Stimulated activated CD8-positive, alpha-beta memory T cell treated with anti-CD3 and anti-CD28 coated beads, Interleukin-2, amount 100 ng/mL, for 1 hour (primary cell): ENCODE results near the gene RELL1.

Experiments used
- DNase-seq, 2 donors: peaks; one replicate each; pipeline ENCODE4 v3.0.0-alpha.2; 2020; ENCODE audit warnings: low read depth in 2 of 2

Gene RELL1

DNA sequence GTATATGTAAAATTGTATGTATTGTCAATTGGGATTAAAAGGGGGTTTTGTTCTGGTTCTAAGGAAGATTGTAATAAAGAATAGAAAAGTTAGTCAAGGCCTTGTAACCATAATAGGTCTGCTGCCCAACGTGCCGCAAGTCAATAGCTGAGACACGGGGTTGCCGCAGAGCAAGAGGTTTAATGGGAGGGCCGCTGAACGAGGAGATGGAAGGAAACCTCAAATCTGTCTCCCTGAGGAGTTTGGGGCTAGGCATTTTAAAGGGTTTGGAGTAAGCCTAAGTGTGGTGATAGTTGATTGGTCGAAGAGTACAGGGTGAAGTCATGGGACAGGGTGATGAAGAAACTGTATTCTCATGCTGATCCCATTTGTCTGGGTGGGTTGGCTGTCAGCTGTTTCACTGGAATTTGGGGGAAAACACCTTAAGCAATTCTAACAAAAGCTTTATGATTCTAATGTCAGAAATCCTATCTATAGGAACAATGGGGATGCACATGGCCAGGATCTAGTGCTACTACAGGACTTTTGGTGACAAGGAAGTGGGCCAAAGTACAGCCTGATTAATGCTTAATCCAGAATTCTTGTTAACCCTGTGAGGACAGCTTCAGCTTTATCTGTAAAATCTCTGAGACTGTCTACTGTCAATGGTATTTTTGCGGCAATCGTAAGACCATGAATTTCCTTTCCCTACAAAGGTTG, 86.9 kb downstream of the RELL1 start:
- no peak for DNase-seq

GRCh38 chr4:37597034-37597433, 89.1 kb downstream of the RELL1 start:
- DNase-seq: no peak

GRCh38 chr4:37595875-37596680, 90.1 kb downstream of the RELL1 start:
- DNase-seq: no peak

DNA sequence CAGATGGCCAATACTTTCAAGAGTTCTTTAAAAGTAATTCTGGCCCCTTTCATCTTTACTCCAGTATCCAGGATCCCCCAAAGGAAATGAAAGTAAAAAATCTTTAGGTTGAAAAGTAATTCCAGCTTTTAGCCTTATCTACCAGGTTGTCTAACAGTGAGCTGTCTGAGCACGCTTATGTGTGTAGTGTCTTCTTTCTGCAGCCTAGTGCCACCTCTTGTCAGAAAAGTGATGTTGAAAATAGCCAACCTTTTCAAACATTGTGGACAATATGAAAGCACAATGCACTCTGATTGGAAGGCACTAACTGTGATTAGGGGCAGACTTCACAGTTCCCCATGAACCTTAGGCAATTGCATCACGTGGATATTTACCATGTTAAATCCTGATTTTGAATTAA, 92.1 kb downstream of the RELL1 start:
- DNase-seq: no peak

DNA sequence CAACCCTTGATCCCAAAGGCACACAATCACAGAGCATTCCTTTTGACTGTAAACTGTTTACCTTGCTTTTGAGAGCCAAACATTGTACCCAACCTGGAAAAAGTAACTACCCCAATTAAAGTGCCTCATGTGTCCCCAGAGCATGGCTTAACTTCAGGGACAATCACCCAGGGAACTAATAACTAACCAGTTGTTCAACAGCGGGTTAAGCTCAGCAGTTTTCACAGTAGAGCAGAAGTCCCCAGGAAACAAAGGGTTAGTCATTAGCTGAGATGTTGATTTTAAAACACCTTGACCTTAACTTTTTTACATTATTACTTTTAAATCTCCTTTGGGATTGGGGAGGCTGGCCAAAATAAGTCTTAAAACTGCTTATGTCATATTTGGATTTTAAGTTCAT, 94.8 kb downstream of the RELL1 start:
- no peak for DNase-seq

DNA sequence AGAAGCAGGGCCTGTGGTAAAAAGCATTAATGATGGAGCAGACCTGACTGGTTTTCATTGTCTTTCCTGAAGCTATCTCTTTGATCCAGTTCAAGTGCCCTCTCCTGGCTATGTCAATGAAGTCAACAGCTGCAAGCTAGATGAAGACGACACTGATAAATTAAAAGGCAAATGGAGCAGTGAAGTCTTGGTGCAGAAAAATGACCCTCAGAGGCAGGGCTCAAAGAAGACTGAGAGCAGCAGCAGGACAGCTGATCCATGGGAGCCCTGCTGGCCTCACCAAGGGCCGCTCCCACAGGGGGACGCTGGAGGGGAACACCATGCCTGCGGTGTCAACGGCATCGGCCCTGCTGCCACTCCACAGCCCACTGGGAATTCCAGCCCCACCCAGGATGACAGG, 96.2 kb downstream of the RELL1 start:
- DNase-seq: no peak

GRCh38 chr4:37588150-37588549, 98.0 kb downstream of the RELL1 start:
- DNase-seq: no peak

- no peak for DNase-seq
Observed at GRCh38 chr4:37586194-37586593, 100.0 kb downstream of the RELL1 start.

DNA sequence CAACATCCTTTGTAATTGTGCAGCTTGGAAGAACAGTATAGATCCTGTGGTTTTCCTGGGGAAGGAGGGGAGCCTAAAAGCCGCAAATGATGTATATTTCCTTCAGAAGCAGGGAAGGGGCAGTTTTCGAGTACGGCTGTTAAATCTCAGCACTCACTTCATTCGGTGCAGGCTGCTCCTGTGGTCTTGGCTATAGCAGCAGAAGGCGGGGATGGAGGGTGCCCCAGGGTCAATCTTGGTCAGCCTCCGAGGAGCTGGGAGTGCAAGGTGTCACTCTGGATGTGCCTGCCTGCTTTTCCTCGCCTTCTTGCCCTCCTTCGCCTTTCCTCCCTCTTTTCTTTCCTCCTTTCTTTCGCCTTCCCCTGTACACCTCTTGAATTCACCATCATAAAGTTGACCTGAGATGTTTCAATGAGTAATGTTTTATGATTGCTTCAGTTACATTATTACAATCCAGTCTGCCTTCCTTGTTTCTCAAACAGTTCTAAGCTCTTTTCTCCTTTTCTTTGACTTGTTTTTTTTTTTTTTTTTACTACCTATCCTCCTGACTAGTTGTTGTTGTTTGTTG, 101.6 kb downstream of the RELL1 start:
- no peak for DNase-seq

DNA sequence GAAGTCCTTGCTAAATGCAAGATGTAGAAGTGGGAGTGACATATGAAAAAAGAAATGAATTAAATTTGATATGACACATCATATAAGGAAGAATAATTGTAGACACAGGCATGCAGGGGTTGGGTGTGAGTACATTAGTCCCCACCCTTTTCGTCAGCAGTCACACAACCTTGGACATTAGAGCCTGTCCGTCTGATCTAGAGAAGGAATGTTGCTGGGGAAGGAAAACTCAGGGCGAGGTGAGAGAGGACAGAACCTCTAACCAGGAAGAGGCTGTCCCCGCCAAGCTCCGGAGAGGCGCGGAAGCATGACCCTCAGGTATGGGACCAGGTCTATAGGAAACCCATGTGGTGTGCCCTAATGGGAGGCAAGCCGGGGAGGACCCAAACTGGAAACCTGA, 102.1 kb downstream of the RELL1 start:
- no peak for DNase-seq

GRCh38 chr4:37573566-37573965, 112.6 kb downstream of the RELL1 start:
- no peak for DNase-seq

- no peak for DNase-seq
Observed at GRCh38 chr4:37568489-37568888, 117.7 kb downstream of the RELL1 start.

DNA sequence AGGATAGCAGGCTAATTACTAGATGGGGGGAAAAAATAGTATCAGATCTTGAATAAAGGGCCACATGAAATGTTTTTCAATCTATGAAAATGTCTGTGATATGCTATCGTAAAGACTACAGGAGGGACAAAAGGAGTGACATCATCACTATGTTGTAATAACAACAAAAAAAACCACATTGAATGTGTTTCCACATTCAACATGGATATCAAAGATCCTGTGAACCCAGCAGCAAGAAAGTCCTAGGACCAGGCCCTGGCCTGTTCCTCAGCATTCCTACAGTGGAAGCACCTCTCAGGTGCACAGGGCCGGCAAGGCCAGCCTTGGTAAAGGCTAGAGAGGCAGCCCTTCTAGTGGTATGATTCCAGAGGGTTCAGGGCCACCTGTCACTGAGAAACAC, 118.3 kb downstream of the RELL1 start:
- DNase-seq: no peak

GRCh38 chr4:37562592-37562991, 123.6 kb downstream of the RELL1 start:
- DNase-seq: no peak

DNA sequence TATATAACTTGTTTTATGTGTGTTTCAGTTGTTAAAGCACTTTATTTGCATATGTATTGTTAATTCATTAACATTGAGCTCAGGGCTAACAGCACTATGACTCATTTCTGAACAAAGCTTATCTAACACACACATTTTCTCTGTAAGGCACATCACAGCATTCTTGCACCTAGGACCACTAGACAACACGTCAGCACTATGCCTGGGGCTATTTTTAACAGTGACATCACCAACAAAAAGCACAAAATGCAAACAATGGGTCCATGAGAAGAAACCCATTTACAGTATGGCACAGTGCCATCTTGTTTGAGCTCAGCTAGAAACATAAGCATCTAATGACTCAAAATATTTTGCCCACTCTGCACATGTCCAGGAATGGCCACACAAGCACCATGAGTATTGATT, 124.4 kb downstream of the RELL1 start:
- no peak for DNase-seq

GRCh38 chr4:37561196-37561802, 124.9 kb downstream of the RELL1 start:
- DNase-seq: no peak
